Lung (tissue), 12 donors: ENCODE measurements around the gene OLFML2A. TPM values are rescaled to one million over a fixed set of nuclear protein-coding genes. Genes with fewer than 3 reads are reported as not detected.

ENCODE experiments used
- ATAC-seq: fragments of 200-7000 bp; cut with Tn5 transposase; one replicate; pipeline ENCODE4 v1.9.1; 2020; ENCODE audit warnings: moderate number of reproducible peaks; ENCODE audit not compliant: insufficient read depth, low FRiP score
- DNase-seq, 3 donors: peaks; one replicate each; pipeline ENCODE4 v3.0.0-alpha.2; 2013 to 2017
- H3K27ac ChIP-seq, 2 donors: one replicate each; pipeline ENCODE4 v1.5.1; 2013; ENCODE audit warnings: mild to moderate bottlenecking in 2 of 2, moderate library complexity in 2 of 2, control low read depth in 1 of 2, inconsistent platforms in 1 of 2, low read depth in 1 of 2, low read length in 1 of 2
- H3K27me3 ChIP-seq, 3 donors: one replicate each; pipeline ENCODE4 v1.5.1; 2013; ENCODE audit warnings: low read length in 2 of 3; ENCODE audit not compliant: control insufficient read depth in 3 of 3, insufficient read depth in 3 of 3
- H3K36me3 ChIP-seq, 4 donors: one replicate each; pipeline ENCODE4 v1.5.1; 2013; ENCODE audit warnings: low read length in 4 of 4, mild to moderate bottlenecking in 1 of 4, moderate library complexity in 1 of 4; ENCODE audit not compliant: control insufficient read depth in 4 of 4, insufficient read depth in 4 of 4
- H3K4me1 ChIP-seq, 5 donors: one replicate each; pipeline ENCODE4 v1.5.1; 2013; ENCODE audit warnings: low read length in 5 of 5, mild to moderate bottlenecking in 2 of 5, moderate library complexity in 1 of 5; ENCODE audit not compliant: control insufficient read depth in 5 of 5, insufficient read depth in 5 of 5
- H3K4me3 ChIP-seq: one replicate; pipeline ENCODE4 v1.5.1; 2013; ENCODE audit warnings: mild to moderate bottlenecking, control low read depth, moderate library complexity
- H3K9ac ChIP-seq, 2 donors: one replicate each; pipeline ENCODE4 v1.5.1; 2013; ENCODE audit warnings: low read length in 2 of 2, control low read depth in 1 of 2; ENCODE audit not compliant: insufficient read depth in 1 of 2
- H3K9me3 ChIP-seq, 4 donors: one replicate each; pipeline ENCODE4 v1.5.1; 2013; ENCODE audit warnings: low read length in 3 of 4, mild to moderate bottlenecking in 1 of 4, moderate library complexity in 1 of 4; ENCODE audit not compliant: control insufficient read depth in 4 of 4, insufficient read depth in 3 of 4
- CTCF ChIP-seq: IDR thresholded peaks from 2 replicates; pipeline ENCODE4 v1.5.1; 2012; ENCODE audit warnings: mild to moderate bottlenecking; ENCODE audit errors: control extremely low read depth, extremely low read depth
- WGBS, 2 donors: extraction: QIAGEN DNeasy Blood & Tissue Kit; methylation state at CpG; one replicate each; pipeline ENCODE4 v1.1.7; 2013; 5-methylcytosine and 5-hydroxymethylcytosine counted together
- polyA plus RNA-seq, 2 donors: library from polyadenylated mRNA; stranded (reverse); fragments of 200-250 nt; gene quantifications; one replicate each; pipeline ENCODE4 v1.2.1, GENCODE V29; 2013
- total RNA-seq, 2 donors: library from RNA; depleted of rRNA in 1 of 2; stranded (reverse); fragments of >200 nt in 1 of 2; gene quantifications; one replicate each; pipeline ENCODE4 v1.2.1, GENCODE V29; 2014 to 2021
- donor health status: control.
- donor health status: control.
- donor health status: Bipolar disorder and iron deficiency.
- donor health status: healthy.
- donor health status: DM: yes; HTN: yes; CAD: no.

The OLFML2A gene
- total and polyA plus RNA-seq, 4 donors, result 2.0 to 56.7 (median 7.5) TPM

GRCh38 chr9:124809741-124810500 is 33.0 kb downstream of the OLFML2A start:
- no peak for ATAC-seq
- Histone ChIP-seq H3K27ac (no peak overlapping the region), H3K27me3 (no peaks in the 10 kb centered on the region), H3K9me3 (no peaks in the 10 kb centered on the region), H3K4me3 (no peak overlapping the region), H3K9ac (no peak overlapping the region), H3K36me3 (peaks cover 0 to 13% (median 4%) of the 10 kb centered on the region in 4 donors), H3K4me1 (peaks cover 0 to 17% (median 12%) of the 10 kb centered on the region in 5 donors)
- DNase-seq, result no peak
- WGBS, 2 donors, result 95 to 97% methylated on average over 60 of the region's 60 CpGs
- TF ChIP-seq CTCF, result no peak

- Histone ChIP-seq H3K27me3 (no peaks in the 10 kb centered on the region), H3K9ac (peak overlapping the region; percentile 37 to 61), H3K4me1 (peaks cover 0 to 13% (median 8%) of the 10 kb centered on the region in 5 donors), H3K36me3 (peaks cover 0 to 13% (median 4%) of the 10 kb centered on the region in 4 donors), H3K27ac (no peak overlapping the region), H3K9me3 (no peaks in the 10 kb centered on the region), H3K4me3 (no peak overlapping the region)
- TF ChIP-seq CTCF, result no peak
- peak; percentile 44 to 66 (median 64) for DNase-seq
- 67 to 81% methylated on average over 12 of the region's 12 CpGs for WGBS, 2 donors
- ATAC-seq, result no peak
Measured at GRCh38 chr9:124810663-124811355, 33.9 kb downstream of the OLFML2A start.

- Histone ChIP-seq H3K27ac (no peak overlapping the region), H3K4me3 (no peak overlapping the region), H3K9me3 (no peaks in the 10 kb centered on the region), H3K4me1 (peaks cover 0 to 12% (median 7%) of the 10 kb centered on the region in 5 donors), H3K36me3 (peaks cover 0 to 11% (median 4%) of the 10 kb centered on the region in 4 donors), H3K27me3 (no peaks in the 10 kb centered on the region), H3K9ac (peak overlapping the region in 1 of 2 donors; percentile 7)
- no peak for TF ChIP-seq CTCF
- WGBS, 2 donors, result 60 to 67% methylated on average over 6 of the region's 6 CpGs
- DNase-seq (peak; percentile 61 to 65 (median 63)), ATAC-seq (no peak)
Measured at GRCh38 chr9:124812441-124812876, 35.5 kb downstream of the OLFML2A start.
